Esophagus (tissue), 2 donors: Measurements from ENCODE around the gene CHMP6. TPM values are rescaled to one million over a fixed set of nuclear protein-coding genes. Genes with fewer than 3 reads are reported as not detected.

Experiments used
- H3K27ac ChIP-seq, 2 donors: one replicate each; pipeline ENCODE4 v1.5.1; 2013; ENCODE audit warnings: low read depth in 2 of 2, mild to moderate bottlenecking in 2 of 2, inconsistent platforms in 1 of 2, low read length in 1 of 2, moderate library complexity in 1 of 2
- H3K27me3 ChIP-seq, 2 donors: one replicate each; pipeline ENCODE4 v1.6.1; 2013; ENCODE audit warnings: low read length in 2 of 2, control low read depth in 1 of 2, mild to moderate bottlenecking in 1 of 2; ENCODE audit not compliant: insufficient read depth in 2 of 2, control insufficient read depth in 1 of 2
- H3K36me3 ChIP-seq, 2 donors: one replicate each; pipeline ENCODE4 v1.6.1; 2013; ENCODE audit warnings: low read length in 1 of 2; ENCODE audit not compliant: control insufficient read depth in 2 of 2, insufficient read depth in 2 of 2
- H3K4me1 ChIP-seq, 2 donors: one replicate each; pipeline ENCODE4 v1.6.1; 2013; ENCODE audit warnings: low read length in 1 of 2; ENCODE audit not compliant: control insufficient read depth in 2 of 2, insufficient read depth in 2 of 2
- H3K4me3 ChIP-seq, 2 donors: one replicate each; pipeline ENCODE4 v1.5.1; 2013; ENCODE audit warnings: low read length in 2 of 2, mild to moderate bottlenecking in 2 of 2, low read depth in 1 of 2, moderate library complexity in 1 of 2
- H3K9me3 ChIP-seq, 2 donors: one replicate each; pipeline ENCODE4 v1.6.1; 2013; ENCODE audit warnings: mild to moderate bottlenecking in 2 of 2, low read depth in 1 of 2, low read length in 1 of 2, moderate library complexity in 1 of 2; ENCODE audit not compliant: control insufficient read depth in 2 of 2, insufficient read depth in 1 of 2
- WGBS, 2 donors: extraction: QIAGEN DNeasy Blood & Tissue Kit; methylation state at CpG; one replicate each; pipeline ENCODE4 v1.1.7; 2013; 5-methylcytosine and 5-hydroxymethylcytosine counted together
- polyA plus RNA-seq, 2 donors: library from polyadenylated mRNA; stranded (reverse); fragments of 200-250 nt; gene quantifications; one replicate each; pipeline ENCODE4 v1.2.3, GENCODE V29; 2013
- donor health status: healthy with polysubstance abuse.
- donor health status: Bipolar disorder and iron deficiency.

Gene CHMP6
- polyA plus RNA-seq, 2 donors, result 21.5 to 26.7 TPM

- Histone ChIP-seq H3K9me3 (no peaks in the 10 kb centered on the region), H3K36me3 (peaks cover 3 to 27% of the 10 kb centered on the region in 2 donors), H3K27ac (no peak overlapping the region), H3K27me3 (peaks cover 0 to 2% of the 10 kb centered on the region in 2 donors), H3K4me3 (no peak overlapping the region), H3K4me1 (peaks cover 6 to 16% of the 10 kb centered on the region in 2 donors)
- WGBS, 2 donors, result 92 to 93% methylated on average over 49 of the region's 49 CpGs
Measured at GRCh38 chr17:80963812-80964543, 27.7 kb upstream of the CHMP6 start.

DNA sequence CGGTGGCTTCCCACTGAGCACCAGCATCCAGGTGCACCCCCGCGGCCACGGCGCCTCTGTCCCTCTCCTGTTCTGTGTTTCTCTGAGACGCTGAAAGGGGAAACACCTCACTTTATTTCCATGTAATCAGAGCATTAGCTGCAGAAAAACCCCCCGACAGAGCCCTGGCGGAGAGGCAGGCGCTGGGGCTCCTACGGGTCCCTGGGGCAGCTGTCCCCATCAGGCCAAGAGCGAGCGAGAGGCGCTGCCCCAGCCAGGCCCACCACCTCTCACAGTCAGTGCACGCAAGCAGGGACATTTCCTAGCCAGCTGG, 27.1 kb upstream of the CHMP6 start:
- Histone ChIP-seq H3K4me1 (peaks cover 6 to 14% of the 10 kb centered on the region in 2 donors), H3K4me3 (no peak overlapping the region), H3K9me3 (no peaks in the 10 kb centered on the region), H3K36me3 (peaks cover 3 to 27% of the 10 kb centered on the region in 2 donors), H3K27ac (no peak overlapping the region), H3K27me3 (peaks cover 0 to 2% of the 10 kb centered on the region in 2 donors)
- 87 to 94% methylated on average over 14 of the region's 14 CpGs for WGBS, 2 donors

DNA sequence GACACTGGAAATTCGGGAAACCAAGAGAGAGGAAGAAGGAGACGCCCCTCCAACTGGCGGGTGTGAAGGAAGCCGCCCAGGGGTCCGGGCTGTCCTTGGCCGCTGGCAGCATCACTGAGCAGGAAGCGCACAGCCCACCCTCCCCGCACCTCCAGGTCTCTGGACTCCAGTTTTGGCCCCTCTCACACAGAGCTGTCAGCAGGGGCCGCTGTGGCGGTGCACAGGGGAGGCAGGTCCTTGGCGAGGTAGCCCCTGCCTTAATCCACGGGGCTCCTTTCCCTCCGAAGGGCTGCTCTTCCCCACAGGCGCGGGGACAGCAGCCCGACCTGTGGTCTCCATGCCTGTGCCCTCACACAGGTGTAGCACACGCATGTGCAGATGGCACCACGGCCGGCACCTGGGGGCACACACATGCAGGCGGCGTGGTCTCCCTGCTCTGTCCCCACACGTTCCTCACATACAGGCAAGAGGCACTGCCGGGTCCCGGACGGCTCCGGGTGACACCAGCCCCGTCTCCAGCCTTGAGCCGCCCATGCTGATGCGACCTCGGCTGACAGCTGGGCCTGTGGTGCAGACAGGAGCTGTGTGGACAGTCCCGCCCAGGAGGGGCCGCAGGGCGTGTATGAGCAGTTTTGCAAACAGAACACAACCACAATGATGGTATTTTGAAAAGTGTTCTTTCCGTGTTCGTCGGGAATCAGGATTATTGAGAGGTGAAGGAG, 26.6 kb upstream of the CHMP6 start:
- WGBS, 2 donors, result 91% methylated on average over 36 of the region's 36 CpGs
- Histone ChIP-seq H3K36me3 (peaks cover 3 to 25% of the 10 kb centered on the region in 2 donors), H3K4me3 (no peak overlapping the region), H3K27me3 (peaks cover 0 to 2% of the 10 kb centered on the region in 2 donors), H3K4me1 (peaks cover 3 to 12% of the 10 kb centered on the region in 2 donors), H3K9me3 (no peaks in the 10 kb centered on the region), H3K27ac (no peak overlapping the region)

DNA sequence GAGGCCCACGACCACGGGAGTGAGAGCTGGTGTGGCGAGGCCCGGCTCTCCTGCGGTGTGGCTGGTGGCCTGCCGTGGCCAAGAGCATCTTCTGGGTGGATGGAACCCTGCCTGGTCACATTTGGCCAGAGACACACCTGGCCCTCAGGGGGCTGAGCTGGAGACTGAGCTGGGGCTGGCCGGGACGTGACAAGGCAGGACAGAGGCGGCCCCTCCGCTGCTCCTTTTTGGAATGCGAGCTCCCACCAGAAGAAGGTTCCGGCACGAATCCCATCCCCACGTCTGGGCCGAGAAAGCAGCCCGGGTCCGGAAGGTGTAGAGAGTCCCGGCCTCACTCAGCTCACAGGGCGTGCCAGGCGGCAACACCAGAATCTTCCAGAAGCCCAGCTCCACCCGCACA, 26.0 kb upstream of the CHMP6 start:
- peaks cover 0 to 16% of the 10 kb centered on the region in 2 donors for H3K4me1 ChIP-seq
- H3K27ac ChIP-seq, result no peak overlapping the region
- peaks cover 0 to 4% of the 10 kb centered on the region in 2 donors for H3K27me3 ChIP-seq
- 94% methylated on average over 21 of the region's 21 CpGs for WGBS, 2 donors
- peaks cover 3 to 21% of the 10 kb centered on the region in 2 donors for H3K36me3 ChIP-seq
- H3K4me3 ChIP-seq, result no peak overlapping the region
- no peaks in the 10 kb centered on the region for H3K9me3 ChIP-seq

DNA sequence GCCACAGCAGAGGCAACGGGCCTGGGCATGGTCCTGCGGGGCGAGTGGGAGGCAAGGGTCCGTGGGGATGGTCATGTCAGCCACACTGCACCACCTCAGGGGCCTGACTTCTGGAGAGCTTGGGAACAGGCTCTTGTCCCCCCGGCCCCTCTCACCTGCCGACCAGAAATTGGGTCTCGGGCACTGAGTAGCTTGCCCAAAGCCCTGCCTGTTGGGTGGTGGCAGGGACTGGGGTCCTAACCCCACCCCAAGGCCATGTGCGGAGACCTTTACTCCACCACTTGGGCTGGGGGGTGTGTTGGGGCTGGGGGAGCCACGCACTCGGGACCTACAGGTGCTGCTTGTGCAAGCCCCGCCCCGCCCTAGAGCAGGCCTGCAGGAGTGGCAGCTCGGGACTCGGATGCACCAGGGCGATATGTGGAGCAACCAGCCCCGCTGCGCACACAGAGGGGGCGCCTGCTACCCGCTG, 24.2 kb upstream of the CHMP6 start:
- no peak overlapping the region for H3K27ac ChIP-seq
- H3K9me3 ChIP-seq, result no peaks in the 10 kb centered on the region
- peaks cover 3 to 19% of the 10 kb centered on the region in 2 donors for H3K36me3 ChIP-seq
- H3K4me3 ChIP-seq, result no peak overlapping the region
- H3K4me1 ChIP-seq, result peaks cover 0 to 19% of the 10 kb centered on the region in 2 donors
- WGBS, 2 donors, result 68 to 81% methylated on average over 18 to 19 of the region's 19 CpGs
- H3K27me3 ChIP-seq, result peaks cover 0 to 8% of the 10 kb centered on the region in 2 donors

DNA sequence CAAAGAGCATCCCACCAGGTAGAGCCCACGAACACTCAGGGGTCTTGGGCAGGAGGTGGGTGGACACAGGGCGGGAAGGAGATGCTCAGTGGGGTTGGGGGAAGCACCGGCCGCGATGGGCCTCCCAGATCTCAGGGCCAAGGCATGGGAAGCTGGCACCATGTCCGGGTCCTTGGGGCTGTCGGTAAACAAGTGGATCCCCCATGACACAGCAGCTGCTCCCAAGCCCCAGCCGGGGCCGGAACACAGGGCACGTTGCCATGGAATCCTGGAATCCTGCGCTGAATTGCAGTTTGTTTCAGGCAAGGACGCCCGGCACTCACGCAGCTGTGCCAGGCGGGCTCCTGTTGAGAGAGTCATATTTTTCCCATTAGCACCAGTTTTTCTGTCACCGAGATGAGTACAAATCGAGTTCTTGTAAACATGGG, 23.0 kb upstream of the CHMP6 start:
- Histone ChIP-seq H3K36me3 (peaks cover 3 to 16% of the 10 kb centered on the region in 2 donors), H3K27me3 (peaks cover 0 to 8% of the 10 kb centered on the region in 2 donors), H3K4me3 (no peak overlapping the region), H3K9me3 (no peaks in the 10 kb centered on the region), H3K27ac (peak overlapping the region; percentile 53 to 56), H3K4me1 (peaks cover 0 to 19% of the 10 kb centered on the region in 2 donors)
- WGBS, 2 donors, result 23 to 27% methylated on average over 17 of the region's 17 CpGs

DNA sequence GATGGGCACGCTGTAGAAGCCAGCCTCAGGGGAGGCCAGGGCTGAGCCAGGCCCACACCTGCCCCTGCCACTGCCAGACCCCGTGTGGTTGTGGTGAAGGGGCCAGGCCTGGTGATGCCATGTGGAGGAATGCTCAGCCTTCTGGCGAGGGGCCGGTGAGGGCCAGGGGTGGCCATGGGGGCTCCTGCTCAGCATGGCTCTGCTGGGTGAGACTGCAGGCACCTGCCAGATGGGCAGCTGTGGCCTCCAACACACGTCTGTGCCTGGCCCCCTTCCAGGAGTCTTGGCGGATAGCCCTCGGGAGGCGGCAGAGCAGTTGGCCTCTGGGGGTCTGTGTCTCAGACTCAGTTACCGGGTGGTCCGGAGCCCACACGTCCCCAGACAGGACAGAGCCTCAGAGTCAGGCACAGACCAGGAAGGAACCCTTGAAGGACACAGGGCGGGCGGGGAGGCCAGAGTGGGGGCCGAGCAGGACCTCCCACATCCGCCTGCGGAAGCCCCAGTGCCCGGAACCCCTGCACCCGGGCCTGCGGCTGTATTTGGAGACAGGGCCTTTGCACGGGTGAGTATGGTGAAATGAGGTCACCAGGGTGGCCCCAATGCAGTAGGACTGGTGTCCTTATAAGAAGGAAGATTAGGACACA, 22.5 kb upstream of the CHMP6 start:
- no peak overlapping the region for H3K4me3 ChIP-seq
- H3K9me3 ChIP-seq, result no peaks in the 10 kb centered on the region
- H3K27me3 ChIP-seq, result peaks cover 0 to 8% of the 10 kb centered on the region in 2 donors
- H3K36me3 ChIP-seq, result peaks cover 3 to 14% of the 10 kb centered on the region in 2 donors
- WGBS, 2 donors, result 29 to 34% methylated on average over 19 to 20 of the region's 20 CpGs
- peaks cover 0 to 19% of the 10 kb centered on the region in 2 donors for H3K4me1 ChIP-seq
- peak overlapping the region; percentile 21 to 43 for H3K27ac ChIP-seq

DNA sequence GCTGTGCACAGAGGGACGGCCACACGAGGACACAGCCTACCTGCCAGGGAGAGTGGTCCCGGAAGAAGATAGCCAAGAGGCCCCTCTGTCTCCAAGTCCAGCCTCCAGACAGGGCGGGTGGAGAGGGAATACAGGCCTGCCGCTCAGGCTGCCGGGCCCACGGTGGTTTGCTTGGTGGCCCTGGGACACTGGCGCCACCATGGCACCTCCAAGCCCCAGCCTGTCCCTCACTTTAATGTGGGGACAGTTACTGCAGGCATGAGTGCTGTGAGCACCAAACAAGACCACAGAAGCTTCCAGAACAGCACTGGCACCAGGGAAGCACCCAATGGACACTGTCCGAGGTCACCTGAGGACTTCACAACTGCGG, 22.0 kb upstream of the CHMP6 start:
- H3K27ac ChIP-seq, result peak overlapping the region; percentile 8 to 50
- no peak overlapping the region for H3K4me3 ChIP-seq
- WGBS, 2 donors, result 69 to 74% methylated on average over 10 of the region's 10 CpGs
- peaks cover 0 to 19% of the 10 kb centered on the region in 2 donors for H3K4me1 ChIP-seq
- peaks cover 0 to 8% of the 10 kb centered on the region in 2 donors for H3K27me3 ChIP-seq
- no peaks in the 10 kb centered on the region for H3K9me3 ChIP-seq
- H3K36me3 ChIP-seq, result peaks cover 3 to 9% of the 10 kb centered on the region in 2 donors

DNA sequence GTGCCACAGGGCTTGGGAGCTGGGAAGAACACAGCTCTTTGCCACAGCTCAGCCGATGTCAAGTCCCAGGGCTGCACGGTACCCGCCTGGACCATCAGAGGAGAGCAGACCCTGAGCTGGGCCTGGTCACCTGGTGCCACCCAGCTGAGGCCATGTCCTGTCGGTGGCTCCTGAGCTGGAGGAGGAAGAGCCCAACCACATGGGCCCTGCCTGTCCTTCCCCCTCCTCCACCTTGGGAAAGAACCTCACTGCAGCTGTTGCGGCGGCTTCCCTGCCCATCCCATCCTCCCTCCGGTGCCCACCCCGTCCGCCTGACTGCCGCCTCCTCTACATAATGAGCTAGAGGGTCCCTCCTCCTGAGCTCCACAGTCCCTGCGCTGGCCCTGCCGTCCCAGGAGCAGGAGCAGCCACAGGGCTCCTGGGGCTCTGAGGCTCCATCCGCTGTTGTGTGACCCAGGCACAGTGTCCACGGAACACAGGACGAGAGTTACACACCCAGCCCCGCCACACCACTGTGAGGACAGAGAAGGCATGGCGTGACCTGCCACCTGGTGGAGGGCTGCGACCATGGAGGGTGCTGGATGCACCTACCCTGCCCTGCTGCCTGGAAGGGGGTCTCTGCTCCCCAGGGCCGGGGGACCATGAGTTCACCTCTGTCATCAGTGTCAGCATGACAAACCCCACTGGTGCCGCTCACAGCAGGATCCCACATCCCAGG, 21.4 kb upstream of the CHMP6 start:
- Histone ChIP-seq H3K36me3 (peaks cover 0 to 3% of the 10 kb centered on the region in 2 donors), H3K4me3 (no peak overlapping the region), H3K27me3 (peaks cover 0 to 8% of the 10 kb centered on the region in 2 donors), H3K27ac (peak overlapping the region; percentile 8 to 50), H3K9me3 (no peaks in the 10 kb centered on the region), H3K4me1 (peaks cover 0 to 19% of the 10 kb centered on the region in 2 donors)
- 35 to 36% methylated on average over 19 to 20 of the region's 20 CpGs for WGBS, 2 donors
